Measurements from ENCODE around the gene NAPB.
A peak's percentile ranks its signal among the peaks of the same experiment; 100 is the strongest.
"Not testable (repeated sequence)": the region's sequence is repeated elsewhere in the genome, so short reads cannot be mapped to it uniquely, and the experiment has no call there.

NAPB gene

GRCh38 chr20:23420943-23421931 lies at the start of gene NAPB:
Gene NAPB, minus strand, starts transcription at chr20:23421488. Its CDS starts 86 bp downstream, at chr20:23421402.
- DNase-seq (ENCODE audit: low spot score), result peak; percentile 92

GRCh38 chr20:23466961-23467360 lies 45.7 kb upstream of the NAPB start:
- DNase-seq (ENCODE audit: low spot score), result not testable (repeated sequence)

GRCh38 chr20:23461180-23461579 lies 39.9 kb upstream of the NAPB start:
- DNase-seq (ENCODE audit: low spot score), result no peak

GRCh38 chr20:23459461-23460150 lies 38.3 kb upstream of the NAPB start:
- DNase-seq (ENCODE audit: low spot score), result no peak

GRCh38 chr20:23456873-23457272 lies 35.6 kb upstream of the NAPB start:
- no peak for DNase-seq (ENCODE audit: low spot score)

GRCh38 chr20:23456409-23456808 lies 35.1 kb upstream of the NAPB start:
- no peak for DNase-seq (ENCODE audit: low spot score)

GRCh38 chr20:23455639-23456038 lies 34.4 kb upstream of the NAPB start:
- DNase-seq (ENCODE audit: low spot score), result no peak

- DNase-seq (ENCODE audit: low spot score), result no peak
Observed at GRCh38 chr20:23454816-23455215, 33.5 kb upstream of the NAPB start.

- no peak for DNase-seq (ENCODE audit: low spot score)
Observed at GRCh38 chr20:23453549-23454543, 32.6 kb upstream of the NAPB start.

- no peak for DNase-seq (ENCODE audit: low spot score)
Observed at GRCh38 chr20:23452776-23453175, 31.5 kb upstream of the NAPB start, which contains the start of gene CST11. Gene CST11, minus strand, starts transcription at chr20:23452876. Its CDS starts 65 bp downstream, at chr20:23452811.

- no peak for DNase-seq (ENCODE audit: low spot score)
Observed at GRCh38 chr20:23451956-23452487, 30.7 kb upstream of the NAPB start.

GRCh38 chr20:23450877-23451276 lies 29.6 kb upstream of the NAPB start:
- no peak for DNase-seq (ENCODE audit: low spot score)

- DNase-seq (ENCODE audit: low spot score), result no peak
Observed at GRCh38 chr20:23449421-23449820, 28.1 kb upstream of the NAPB start.

- DNase-seq (ENCODE audit: low spot score), result no peak
Observed at GRCh38 chr20:23448167-23448566, 26.9 kb upstream of the NAPB start.

- DNase-seq (ENCODE audit: low spot score), result no peak
Observed at GRCh38 chr20:23446505-23446904, 25.2 kb upstream of the NAPB start.

GRCh38 chr20:23445596-23446217 lies 24.4 kb upstream of the NAPB start:
- DNase-seq (ENCODE audit: low spot score), result no peak

GRCh38 chr20:23444859-23445258 lies 23.6 kb upstream of the NAPB start:
- no peak for DNase-seq (ENCODE audit: low spot score)

- no peak for DNase-seq (ENCODE audit: low spot score)
Observed at GRCh38 chr20:23442436-23442835, 21.1 kb upstream of the NAPB start.

GRCh38 chr20:23441850-23442313 lies 20.6 kb upstream of the NAPB start:
- peak; percentile 53 for DNase-seq (ENCODE audit: low spot score)

GRCh38 chr20:23440004-23440403 lies 18.7 kb upstream of the NAPB start:
- DNase-seq (ENCODE audit: low spot score), result no peak

GRCh38 chr20:23438661-23439060 lies 17.4 kb upstream of the NAPB start:
- no peak for DNase-seq (ENCODE audit: low spot score)
